Loucy (cell line): ENCODE measurements around the gene KCNA3.

Experiments used
- H2AFZ ChIP-seq: fragments of 200-600 bp; sonication (generic); 2 replicates; pipeline ENCODE4 v1.6.0; 2016; ENCODE audit warnings: antibody characterized with exemption, mild to moderate bottlenecking, low read length, moderate library complexity
- H3F3A ChIP-seq: fragments of 200-600 bp; 2 replicates; pipeline ENCODE4 v1.6.0; 2016; ENCODE audit warnings: antibody characterized with exemption, low read depth, mild to moderate bottlenecking
- H3K27me3 ChIP-seq: fragments of 200-600 bp; sonication (generic); 2 replicates; pipeline ENCODE4 v1.6.1; 2014; ENCODE audit warnings: low read length, mild to moderate bottlenecking; ENCODE audit not compliant: insufficient read depth, poor library complexity, severe bottlenecking
- H3K36me3 ChIP-seq: fragments of 200-600 bp; sonication (generic); 2 replicates; pipeline ENCODE4 v1.6.1; 2016; ENCODE audit warnings: low read length; ENCODE audit not compliant: insufficient read depth
- H3K4me1 ChIP-seq: fragments of 200-600 bp; sonication (generic); 2 replicates; pipeline ENCODE4 v1.5.1; 2014; ENCODE audit warnings: low read length, mild to moderate bottlenecking; ENCODE audit not compliant: insufficient read depth, poor library complexity, severe bottlenecking
- H3K4me2 ChIP-seq: fragments of 200-600 bp; sonication (generic); 2 replicates; pipeline ENCODE4 v1.6.0; 2014; ENCODE audit warnings: antibody characterized with exemption, low read length, low read depth, mild to moderate bottlenecking; ENCODE audit not compliant: poor library complexity, severe bottlenecking
- H3K4me3 ChIP-seq: fragments of 200-600 bp; sonication (generic); 2 replicates; pipeline ENCODE4 v1.5.1; 2014; ENCODE audit warnings: low read length, mild to moderate bottlenecking, mixed read lengths; ENCODE audit not compliant: poor library complexity, severe bottlenecking
- H3K79me2 ChIP-seq: fragments of 200-600 bp; sonication (generic); 2 replicates; pipeline ENCODE4 v1.6.1; 2014; ENCODE audit warnings: low read length; ENCODE audit not compliant: insufficient read depth
- H3K9ac ChIP-seq: fragments of 200-600 bp; sonication (generic); 2 replicates; pipeline ENCODE4 v1.6.0; 2014; ENCODE audit warnings: mild to moderate bottlenecking, low read depth, low read length, moderate library complexity; ENCODE audit not compliant: poor library complexity, severe bottlenecking
- H3K9me2 ChIP-seq: fragments of 200-600 bp; sonication (generic); replicated peaks from 2 replicates; pipeline ENCODE4 v1.6.1; 2016; ENCODE audit warnings: low read depth, low read length, mixed read lengths
- H3K9me3 ChIP-seq: fragments of 200-600 bp; sonication (generic); 2 replicates; pipeline ENCODE4 v1.6.1; 2014; ENCODE audit warnings: mild to moderate bottlenecking, antibody characterized with exemption, low read length, low read depth; ENCODE audit not compliant: insufficient read depth
- H4K20me1 ChIP-seq: fragments of 200-600 bp; sonication (generic); 2 replicates; pipeline ENCODE4 v1.6.0; 2014; ENCODE audit warnings: antibody characterized with exemption, low read length, mild to moderate bottlenecking; ENCODE audit not compliant: insufficient read depth, poor library complexity, severe bottlenecking
- EZH2phosphoT487 ChIP-seq: fragments of 200-600 bp; IDR thresholded peaks from 2 replicates; pipeline ENCODE4 v1.6.1; 2018; ENCODE audit warnings: antibody characterized with exemption, mild to moderate bottlenecking, moderate library complexity, borderline replicate concordance
- TF ChIP-seq, protein P1 (sequence below): fragments of 200-600 bp; sonication (generic); conservative IDR thresholded peaks from 2 replicates; pipeline ENCODE4 v1.5.1; 2014; ENCODE audit warnings: mild to moderate bottlenecking, antibody characterized with exemption, low read length

KCNA3 gene

DNA sequence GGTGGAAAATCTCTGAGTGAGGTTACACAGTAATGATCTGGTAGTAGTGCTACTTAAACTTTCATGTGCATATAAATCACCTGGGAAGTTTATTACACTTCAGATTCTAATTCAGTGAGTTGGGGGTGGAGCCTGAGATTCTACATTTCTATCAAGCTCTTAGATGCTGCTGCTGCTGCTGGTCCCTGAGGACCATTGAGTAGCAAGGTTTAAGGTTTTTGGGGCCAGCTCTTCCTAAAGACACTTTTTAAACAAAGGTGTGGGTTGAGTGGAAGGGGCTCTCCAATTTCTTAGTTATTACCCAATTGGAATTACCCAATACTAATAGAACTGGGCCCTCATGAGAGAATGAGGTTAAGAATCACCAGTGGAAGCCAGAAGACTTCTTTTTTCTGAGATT, 29.5 kb downstream of the KCNA3 start:
- peaks cover 18% of the 10 kb centered on the region for H3K27me3 ChIP-seq
- no peak overlapping the region for H3K9ac ChIP-seq
- H3K9me2 ChIP-seq, result no peaks in the 10 kb centered on the region
- H3K9me3 ChIP-seq, result no peaks in the 10 kb centered on the region
- H4K20me1 ChIP-seq, result no peaks in the 10 kb centered on the region
- H3F3A ChIP-seq, result 0 out of 2 replicates have a peak, but pooled peaks cover 3% of the 10 kb centered on the region
- H3K4me1 ChIP-seq, result peaks cover 16% of the 10 kb centered on the region
- no peaks in the 10 kb centered on the region for H3K36me3 ChIP-seq
- no peak overlapping the region for H3K4me3 ChIP-seq
- H3K4me2 ChIP-seq, result no peak overlapping the region
- H3K79me2 ChIP-seq, result no peaks in the 10 kb centered on the region
- TF ChIP-seq, protein P1, sequence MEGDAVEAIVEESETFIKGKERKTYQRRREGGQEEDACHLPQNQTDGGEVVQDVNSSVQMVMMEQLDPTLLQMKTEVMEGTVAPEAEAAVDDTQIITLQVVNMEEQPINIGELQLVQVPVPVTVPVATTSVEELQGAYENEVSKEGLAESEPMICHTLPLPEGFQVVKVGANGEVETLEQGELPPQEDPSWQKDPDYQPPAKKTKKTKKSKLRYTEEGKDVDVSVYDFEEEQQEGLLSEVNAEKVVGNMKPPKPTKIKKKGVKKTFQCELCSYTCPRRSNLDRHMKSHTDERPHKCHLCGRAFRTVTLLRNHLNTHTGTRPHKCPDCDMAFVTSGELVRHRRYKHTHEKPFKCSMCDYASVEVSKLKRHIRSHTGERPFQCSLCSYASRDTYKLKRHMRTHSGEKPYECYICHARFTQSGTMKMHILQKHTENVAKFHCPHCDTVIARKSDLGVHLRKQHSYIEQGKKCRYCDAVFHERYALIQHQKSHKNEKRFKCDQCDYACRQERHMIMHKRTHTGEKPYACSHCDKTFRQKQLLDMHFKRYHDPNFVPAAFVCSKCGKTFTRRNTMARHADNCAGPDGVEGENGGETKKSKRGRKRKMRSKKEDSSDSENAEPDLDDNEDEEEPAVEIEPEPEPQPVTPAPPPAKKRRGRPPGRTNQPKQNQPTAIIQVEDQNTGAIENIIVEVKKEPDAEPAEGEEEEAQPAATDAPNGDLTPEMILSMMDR, result no peak
- no peak for TF ChIP-seq EZH2phosphoT487
- no peak overlapping the region for H2AFZ ChIP-seq

DNA sequence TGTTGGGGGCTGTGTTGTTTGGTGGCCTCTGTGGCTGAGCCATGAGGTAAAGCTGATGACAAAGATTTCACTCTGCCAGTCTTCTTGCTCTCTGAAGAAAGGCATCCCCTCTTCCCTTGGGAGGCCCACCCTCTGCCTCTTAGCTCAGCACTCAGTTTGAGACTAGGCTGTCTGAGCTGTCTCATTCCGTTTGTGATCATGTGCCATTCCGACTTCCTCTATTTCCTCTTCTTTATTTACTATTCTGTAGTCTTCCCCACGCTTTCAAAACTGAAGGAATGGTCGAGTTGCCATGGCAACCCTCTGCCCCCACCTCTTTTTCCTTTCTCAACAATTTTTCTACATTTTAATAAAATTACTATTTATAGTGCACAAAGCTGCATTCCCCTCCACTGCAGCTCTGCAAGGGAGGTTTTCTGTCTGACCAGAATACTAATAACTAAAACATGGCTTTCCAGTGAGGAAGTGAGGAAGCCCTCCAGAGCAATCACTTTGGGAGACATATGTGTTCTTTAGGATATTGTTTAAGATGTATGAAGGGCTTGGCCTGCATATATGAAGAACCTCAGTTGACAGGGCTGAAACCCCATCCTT, 30.8 kb downstream of the KCNA3 start:
- Histone ChIP-seq H3K79me2 (no peaks in the 10 kb centered on the region), H3K4me3 (no peak overlapping the region), H3K4me1 (peaks cover 16% of the 10 kb centered on the region), H3K9me3 (no peaks in the 10 kb centered on the region), H2AFZ (no peak overlapping the region), H4K20me1 (no peaks in the 10 kb centered on the region), H3K9ac (no peak overlapping the region), H3K36me3 (no peaks in the 10 kb centered on the region), H3K4me2 (no peak overlapping the region), H3F3A (0 out of 2 replicates have a peak, but pooled peaks cover 3% of the 10 kb centered on the region), H3K9me2 (no peaks in the 10 kb centered on the region), H3K27me3 (peaks cover 9% of the 10 kb centered on the region)
- no peak for TF ChIP-seq EZH2phosphoT487
- TF ChIP-seq, protein P1, result no peak

DNA sequence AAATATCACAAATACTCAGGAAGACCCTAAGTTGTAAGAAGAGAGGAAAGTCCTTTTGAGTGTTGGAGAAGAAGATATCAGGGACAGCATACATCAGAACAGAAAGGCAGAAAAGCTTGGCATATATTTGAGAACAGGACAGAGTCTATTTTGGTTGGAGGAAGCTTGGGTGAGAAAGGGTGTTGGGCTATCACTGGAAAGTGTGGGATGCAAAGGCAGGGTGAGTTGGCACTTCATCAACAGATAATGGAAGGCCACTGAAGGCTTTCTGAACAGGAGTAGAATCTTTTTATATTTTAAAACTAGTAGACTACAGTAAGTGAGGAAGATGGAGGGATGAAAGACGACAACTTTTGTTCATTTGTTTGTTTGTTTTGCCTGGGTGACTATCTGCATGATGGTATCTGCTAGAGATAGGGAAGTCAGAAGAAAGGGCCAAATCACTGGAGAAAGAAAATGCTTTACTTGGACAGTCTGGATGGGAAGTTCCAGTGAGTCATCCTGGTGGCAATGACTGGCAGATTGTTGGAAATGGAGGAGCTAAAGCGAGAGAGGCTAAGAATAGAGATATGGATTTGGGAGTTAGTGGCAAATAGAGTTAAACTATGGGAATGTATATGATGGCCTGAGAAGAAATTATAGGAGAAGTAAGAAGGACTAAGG, 34.9 kb downstream of the KCNA3 start:
- H4K20me1 ChIP-seq, result no peaks in the 10 kb centered on the region
- H3K9me3 ChIP-seq, result no peaks in the 10 kb centered on the region
- H3K4me1 ChIP-seq, result no peaks in the 10 kb centered on the region
- no peaks in the 10 kb centered on the region for H3K27me3 ChIP-seq
- no peaks in the 10 kb centered on the region for H3K36me3 ChIP-seq
- H3K4me3 ChIP-seq, result no peak overlapping the region
- H3K9me2 ChIP-seq, result no peaks in the 10 kb centered on the region
- TF ChIP-seq EZH2phosphoT487, result no peak
- TF ChIP-seq, protein P1, result no peak
- H3F3A ChIP-seq, result no peaks in the 10 kb centered on the region
- H3K9ac ChIP-seq, result no peak overlapping the region
- no peaks in the 10 kb centered on the region for H3K79me2 ChIP-seq
- no peak overlapping the region for H3K4me2 ChIP-seq
- no peak overlapping the region for H2AFZ ChIP-seq
